Karpas-422 (cell line): Measurements from ENCODE around the gene DPP10. TPM values are rescaled to one million over a fixed set of nuclear protein-coding genes. Genes with fewer than 3 reads are reported as not detected.

Experiments
- DNase-seq: peaks from one replicate; pipeline ENCODE4 v3.0.0-alpha.2; 2015
- H2AFZ ChIP-seq: fragments of 200-600 bp; sonication (generic); 2 replicates; pipeline ENCODE4 v1.6.1; 2014; ENCODE audit warnings: antibody characterized with exemption, low read length, mixed read lengths
- H3K27ac ChIP-seq: fragments of 200-600 bp; sonication (generic); 2 replicates; pipeline ENCODE4 v1.5.1; 2014; ENCODE audit warnings: mild to moderate bottlenecking, low read length, moderate library complexity
- H3K27me3 ChIP-seq: fragments of 200-600 bp; sonication (generic); 2 replicates; pipeline ENCODE4 v1.6.1; 2014; ENCODE audit warnings: low read length, mixed read lengths
- H3K36me3 ChIP-seq: fragments of 200-600 bp; sonication (generic); 2 replicates; pipeline ENCODE4 v1.6.1; 2014; ENCODE audit warnings: low read length, mixed read lengths; ENCODE audit not compliant: insufficient read depth
- H3K4me1 ChIP-seq: fragments of 200-600 bp; sonication (generic); 2 replicates; pipeline ENCODE4 v1.6.1; 2014; ENCODE audit warnings: mild to moderate bottlenecking, low read length, mixed read lengths
- H3K4me2 ChIP-seq: fragments of 200-600 bp; sonication (generic); 2 replicates; pipeline ENCODE4 v1.6.1; 2014; ENCODE audit warnings: low read length, low read depth, mild to moderate bottlenecking; ENCODE audit not compliant: poor library complexity, severe bottlenecking
- H3K4me3 ChIP-seq: fragments of 200-600 bp; sonication (generic); 2 replicates; pipeline ENCODE4 v1.5.1; 2014; ENCODE audit warnings: mild to moderate bottlenecking, antibody characterized with exemption, low read length, mixed read lengths
- H3K79me2 ChIP-seq: fragments of 200-600 bp; sonication (generic); 2 replicates; pipeline ENCODE4 v1.6.1; 2014; ENCODE audit warnings: mild to moderate bottlenecking, low read length, mixed read lengths
- H3K9ac ChIP-seq: fragments of 200-600 bp; sonication (generic); 2 replicates; pipeline ENCODE4 v1.6.0; 2014; ENCODE audit warnings: low read length
- H3K9me2 ChIP-seq: fragments of 200-600 bp; sonication (generic), shearing (Covaris generic); replicated peaks from 2 replicates; pipeline ENCODE4 v1.6.0; 2014; ENCODE audit warnings: mild to moderate bottlenecking, low read length, moderate library complexity; ENCODE audit not compliant: insufficient read depth
- H3K9me3 ChIP-seq: fragments of 300-700, 200-600 bp; sonication (generic); 2 replicates; pipeline ENCODE4 v1.6.1; 2014; ENCODE audit warnings: low read length, mixed read lengths
- H4K20me1 ChIP-seq: fragments of 200-600 bp; sonication (generic); 2 replicates; pipeline ENCODE4 v1.6.1; 2014; ENCODE audit warnings: mild to moderate bottlenecking, antibody characterized with exemption, low read length, low read depth; ENCODE audit not compliant: insufficient read depth
- total RNA-seq: library from RNA; depleted of rRNA; stranded (reverse); fragments of >200 nt; shearing (Covaris generic); gene quantifications from 2 replicates; pipeline ENCODE4 v1.2.3, GENCODE V29; 2014; ENCODE audit warnings: low replicate concordance

Gene DPP10
- total RNA-seq, 1 experiment from 2014 or later = not detected

DNA sequence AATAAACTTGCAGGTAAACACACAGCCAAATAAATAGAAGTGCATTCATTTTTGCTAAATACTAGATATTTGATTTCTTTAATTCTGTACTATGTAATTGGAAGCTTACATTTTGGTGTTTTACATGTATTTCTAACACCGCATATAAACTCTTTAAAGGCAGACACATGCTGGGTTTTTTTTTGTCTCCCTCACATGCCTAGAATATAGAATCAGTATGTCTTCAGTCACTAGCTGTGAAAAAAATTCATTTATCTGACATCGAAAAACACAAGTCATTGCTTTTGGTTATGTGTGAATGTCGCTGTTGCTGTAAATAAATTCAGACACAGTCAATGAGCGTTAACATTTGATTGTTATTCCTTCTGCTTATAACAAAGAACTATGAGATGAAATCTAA is 1101.0 kb downstream of the DPP10 start:
- no peak overlapping the region for H3K4me3 ChIP-seq
- no peak overlapping the region for H3K9ac ChIP-seq
- H3K27me3 ChIP-seq = no peaks in the 10 kb centered on the region
- no peaks in the 10 kb centered on the region for H3K4me1 ChIP-seq
- no peaks in the 10 kb centered on the region for H3K36me3 ChIP-seq
- H3K9me2 ChIP-seq = no peaks in the 10 kb centered on the region
- no peak overlapping the region for H3K4me2 ChIP-seq
- H3K27ac ChIP-seq = no peak overlapping the region
- H3K9me3 ChIP-seq = peaks cover 17% of the 10 kb centered on the region
- no peak for DNase-seq
- H4K20me1 ChIP-seq = no peaks in the 10 kb centered on the region
- no peak overlapping the region for H2AFZ ChIP-seq
- no peaks in the 10 kb centered on the region for H3K79me2 ChIP-seq

DNA sequence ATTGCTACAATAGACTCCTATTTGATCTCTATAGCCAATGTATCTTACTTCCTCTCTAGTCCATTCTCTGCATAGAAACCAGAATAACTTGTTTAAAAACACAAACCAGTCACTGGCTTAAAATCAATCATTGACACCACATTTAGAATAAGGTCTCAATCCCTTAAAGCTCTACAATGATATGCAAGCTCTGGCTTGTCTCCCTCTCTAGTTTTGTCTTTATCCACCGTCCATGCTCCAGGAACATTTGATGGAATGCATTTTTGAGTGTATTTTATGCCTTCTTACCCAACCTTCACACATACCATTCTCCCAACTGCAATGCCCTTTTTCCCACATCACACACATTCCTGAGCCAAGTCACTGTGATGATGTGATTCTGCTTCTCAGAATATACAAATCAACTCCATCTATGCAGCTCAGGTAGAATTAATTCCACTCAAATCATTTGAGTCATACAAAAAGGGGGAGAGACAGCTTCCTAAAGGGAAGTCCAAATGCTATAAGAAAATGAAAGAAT is 1107.2 kb downstream of the DPP10 start:
- Histone ChIP-seq H3K4me2 (no peak overlapping the region), H3K27ac (no peak overlapping the region), H3K27me3 (no peaks in the 10 kb centered on the region), H3K9ac (no peak overlapping the region), H3K9me2 (no peaks in the 10 kb centered on the region; the same call in 1 of the 2 replicates), H4K20me1 (no peaks in the 10 kb centered on the region), H3K9me3 (peaks cover 4% of the 10 kb centered on the region; the same call in 1 of the 2 replicates), H3K36me3 (no peaks in the 10 kb centered on the region), H3K4me1 (no peaks in the 10 kb centered on the region), H2AFZ (no peak overlapping the region), H3K79me2 (no peaks in the 10 kb centered on the region), H3K4me3 (no peak overlapping the region)
- no peak for DNase-seq

GRCh38 chr2:115552726-115553125 is 1110.3 kb downstream of the DPP10 start:
- H3K27me3 ChIP-seq = no peaks in the 10 kb centered on the region
- no peaks in the 10 kb centered on the region for H3K36me3 ChIP-seq
- no peaks in the 10 kb centered on the region for H3K4me1 ChIP-seq
- H3K27ac ChIP-seq = no peak overlapping the region
- no peaks in the 10 kb centered on the region for H3K9me3 ChIP-seq
- no peak overlapping the region for H2AFZ ChIP-seq
- no peak overlapping the region for H3K4me2 ChIP-seq
- H3K4me3 ChIP-seq = no peak overlapping the region
- H3K9me2 ChIP-seq = no peaks in the 10 kb centered on the region; the same call in 1 of the 2 replicates
- no peaks in the 10 kb centered on the region for H3K79me2 ChIP-seq
- H4K20me1 ChIP-seq = no peaks in the 10 kb centered on the region
- no peak for DNase-seq
- no peak overlapping the region for H3K9ac ChIP-seq

GRCh38 chr2:115554153-115554552 is 1111.7 kb downstream of the DPP10 start:
- H2AFZ ChIP-seq = no peak overlapping the region
- no peaks in the 10 kb centered on the region for H3K4me1 ChIP-seq
- H3K36me3 ChIP-seq = no peaks in the 10 kb centered on the region
- no peaks in the 10 kb centered on the region; the same call in 1 of the 2 replicates for H3K9me2 ChIP-seq
- no peak overlapping the region for H3K4me3 ChIP-seq
- no peaks in the 10 kb centered on the region for H3K27me3 ChIP-seq
- H3K9ac ChIP-seq = no peak overlapping the region
- no peak for DNase-seq
- no peak overlapping the region for H3K27ac ChIP-seq
- H4K20me1 ChIP-seq = no peaks in the 10 kb centered on the region
- H3K4me2 ChIP-seq = no peak overlapping the region
- no peaks in the 10 kb centered on the region for H3K9me3 ChIP-seq
- H3K79me2 ChIP-seq = no peaks in the 10 kb centered on the region

GRCh38 chr2:115558725-115559124 is 1116.3 kb downstream of the DPP10 start:
- no peak overlapping the region for H3K4me2 ChIP-seq
- no peaks in the 10 kb centered on the region for H3K4me1 ChIP-seq
- no peaks in the 10 kb centered on the region for H3K79me2 ChIP-seq
- H3K9me2 ChIP-seq = no peaks in the 10 kb centered on the region
- H3K27ac ChIP-seq = no peak overlapping the region
- no peak overlapping the region for H2AFZ ChIP-seq
- H3K4me3 ChIP-seq = no peak overlapping the region
- no peaks in the 10 kb centered on the region for H3K27me3 ChIP-seq
- no peak overlapping the region for H3K9ac ChIP-seq
- H3K9me3 ChIP-seq = no peaks in the 10 kb centered on the region
- no peak for DNase-seq
- H4K20me1 ChIP-seq = no peaks in the 10 kb centered on the region
- no peaks in the 10 kb centered on the region for H3K36me3 ChIP-seq

DNA sequence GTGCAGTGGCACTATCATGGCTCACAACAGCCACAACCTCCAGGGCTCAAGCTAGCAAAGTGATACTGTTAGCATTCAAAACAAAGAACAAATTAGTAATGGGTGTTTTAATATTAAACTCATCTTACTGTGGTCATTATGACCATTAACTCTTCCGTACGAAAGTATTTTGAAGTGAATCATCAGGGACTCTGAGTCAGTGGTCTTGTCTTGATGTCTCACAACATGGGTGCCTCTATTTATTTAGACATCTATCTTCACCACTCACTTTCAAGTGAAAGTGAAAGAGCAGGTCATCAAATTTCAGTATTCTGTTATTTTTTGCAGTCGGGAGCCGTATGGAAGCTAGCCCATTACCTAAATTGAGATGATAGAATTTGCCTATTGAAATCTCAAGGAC is 1118.2 kb downstream of the DPP10 start:
- H3K9me2 ChIP-seq = no peaks in the 10 kb centered on the region
- H3K9me3 ChIP-seq = no peaks in the 10 kb centered on the region
- H3K4me1 ChIP-seq = no peaks in the 10 kb centered on the region
- no peaks in the 10 kb centered on the region for H3K36me3 ChIP-seq
- no peak overlapping the region for H3K9ac ChIP-seq
- no peaks in the 10 kb centered on the region for H3K79me2 ChIP-seq
- no peak overlapping the region for H3K4me2 ChIP-seq
- no peak overlapping the region for H3K4me3 ChIP-seq
- H2AFZ ChIP-seq = no peak overlapping the region
- no peak overlapping the region for H3K27ac ChIP-seq
- DNase-seq = no peak
- no peaks in the 10 kb centered on the region for H4K20me1 ChIP-seq
- no peaks in the 10 kb centered on the region for H3K27me3 ChIP-seq

- H2AFZ ChIP-seq = no peak overlapping the region
- no peaks in the 10 kb centered on the region for H3K36me3 ChIP-seq
These were observed 1126.2 kb downstream of the DPP10 start for GRCh38 chr2:115568643-115569042.

GRCh38 chr2:115569547-115569946 is 1127.1 kb downstream of the DPP10 start:
- Histone ChIP-seq H3K36me3 (no peaks in the 10 kb centered on the region), H3K27me3 (no peaks in the 10 kb centered on the region), H3K27ac (no peak overlapping the region), H3K4me2 (no peak overlapping the region), H4K20me1 (no peaks in the 10 kb centered on the region), H3K4me1 (no peaks in the 10 kb centered on the region), H3K9me2 (no peaks in the 10 kb centered on the region), H3K4me3 (no peak overlapping the region), H3K9ac (no peak overlapping the region), H3K9me3 (peaks cover 22% of the 10 kb centered on the region), H2AFZ (no peak overlapping the region), H3K79me2 (no peaks in the 10 kb centered on the region)
- no peak for DNase-seq

More at GRCh38 chr2:115568643-115569042, 1126.2 kb downstream of the DPP10 start:
- Histone ChIP-seq H4K20me1 (no peaks in the 10 kb centered on the region), H3K4me2 (no peak overlapping the region), H3K79me2 (no peaks in the 10 kb centered on the region), H3K4me3 (no peak overlapping the region), H3K27ac (no peak overlapping the region), H3K4me1 (no peaks in the 10 kb centered on the region), H3K9me3 (peaks cover 22% of the 10 kb centered on the region), H3K9ac (no peak overlapping the region), H3K27me3 (no peaks in the 10 kb centered on the region), H3K9me2 (no peaks in the 10 kb centered on the region)
- no peak for DNase-seq

DNA sequence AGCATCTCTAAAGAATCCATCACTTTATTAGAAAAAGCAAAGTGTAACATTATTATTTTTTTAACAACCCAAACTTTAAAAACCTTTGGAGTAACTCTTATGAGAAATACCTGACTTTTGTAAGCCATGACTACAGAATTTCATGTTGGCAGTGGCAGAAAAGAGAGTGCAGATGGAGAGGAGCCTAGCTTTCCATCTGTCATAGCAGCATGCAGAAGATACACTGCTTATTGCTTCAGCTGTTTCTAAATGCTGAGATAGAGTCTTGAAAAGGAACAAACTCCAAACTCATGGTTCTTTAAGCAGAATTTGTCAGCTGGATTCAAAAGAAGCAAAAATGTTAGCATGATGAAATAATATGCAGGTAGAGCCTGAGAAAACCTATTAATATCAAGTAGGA is 1130.3 kb downstream of the DPP10 start:
- DNase-seq = no peak
- Histone ChIP-seq H3K36me3 (no peaks in the 10 kb centered on the region), H3K4me3 (no peak overlapping the region), H4K20me1 (no peaks in the 10 kb centered on the region), H3K4me1 (no peaks in the 10 kb centered on the region), H3K9ac (no peak overlapping the region), H3K4me2 (no peak overlapping the region), H3K27ac (no peak overlapping the region), H3K9me3 (peaks cover 29% of the 10 kb centered on the region), H3K79me2 (no peaks in the 10 kb centered on the region), H3K9me2 (no peaks in the 10 kb centered on the region), H3K27me3 (no peaks in the 10 kb centered on the region), H2AFZ (no peak overlapping the region)
